Measurements from ENCODE around the gene DDT. TPM values are rescaled to one million over a fixed set of nuclear protein-coding genes. Genes with fewer than 3 reads are reported as not detected.
"Not testable (repeated sequence)": the region's sequence is repeated elsewhere in the genome, so short reads cannot be mapped to it uniquely, and the experiment has no call there.

DDT gene
- 89.5 and 106 TPM in 2 replicates for total RNA-seq
- polyA plus RNA-seq: 205 and 265 TPM in 2 replicates
- 157 and 182 TPM in 2 replicates for polyA plus RNA-seq (2011; cell fraction: cytosol; rRNA removed)
- 52.6 and 66.7 TPM in 2 replicates for polyA plus RNA-seq (2011; cell fraction: nucleus; rRNA removed)
- polyA plus RNA-seq (2012): 65.7 and 76.6 TPM in 2 replicates
- 37.3 and 38.8 TPM in 2 replicates for polyA minus RNA-seq
- 48.3 TPM for polyA minus RNA-seq (2011; cell fraction: cytosol; rRNA and poly(A)+ RNA removed)
- 14.0 and 18.0 TPM in 2 replicates for polyA minus RNA-seq (2011; cell fraction: nucleus; rRNA and poly(A)+ RNA removed)
- Bru-seq, nascent RNA: percentile 34 among the genes with signal in this experiment
- percentile 50 among the genes with signal in this experiment for BruChase-seq, experiment 1, labeled RNA remaining after a 6-hour chase
- BruChase-seq, experiment 2, labeled RNA remaining after a 2-hour chase: percentile 40 among the genes with signal in this experiment
- long read RNA-seq, transcript DDT-206 (2 exons, 1,048 nt): minor isoform, 7 of 173 reads
- long read RNA-seq, transcript DDT-202 (3 exons, 713 nt): major isoform, 134 of 173 reads
- long read RNA-seq, partial matches to known transcripts: 0 of 173 reads
- long read RNA-seq, other reads (novel, unspliced or antisense): 32 of 173 reads

GRCh38 chr22:23974345-23974744 lies at the start of gene DDT:
Gene DDT (minus strand): TSS chr22:23974441. CDS start chr22:23974414, 27 bp downstream.
- H3K4me3 ChIP-seq (replicated peaks in 1 of 3; ENCODE audit: insufficient read depth in 1 of 3, low read depth in 1 of 3, low read length in 3 of 3); H3K9me1 ChIP-seq (replicated peaks; ENCODE audit: control insufficient read depth, extremely low read depth, insufficient read depth, low read length); H3K4me2 ChIP-seq (ENCODE audit: insufficient read depth, low read length); H3K4me1 ChIP-seq (ENCODE audit: control insufficient read depth, extremely low read depth, insufficient read depth, low read length); H3K27me3 ChIP-seq (ENCODE audit: control insufficient read depth in 2 of 2, insufficient read depth in 2 of 2, low read length in 2 of 2); H4K20me1 ChIP-seq (replicated peaks; ENCODE audit: control insufficient read depth, extremely low read depth, insufficient read depth, low read length); H3K79me2 ChIP-seq (ENCODE audit: control insufficient read depth, insufficient read depth, low read length); dilution Hi-C loops (cut with MboI; ENCODE audit: extremely low pct_ligation_motif_present, low sequenced_read_pairs); BruUV-seq (replicated peaks); H3K9ac ChIP-seq (replicated peaks; ENCODE audit: extremely low read depth, insufficient read depth, low read length); H2AFZ ChIP-seq (ENCODE audit: low read depth, low read length); H3K9me3 ChIP-seq (replicated peaks; ENCODE audit: control insufficient read depth, insufficient read depth, low read length); DNase-seq (ENCODE audit: low read depth, low spot score); H3K27ac ChIP-seq (ENCODE audit: insufficient read depth, low read depth, low read length); POLR2A ChIA-PET; CTCF ChIA-PET; intact Hi-C loops (cut with micrococcal nuclease): not testable (repeated sequence)
- H3K36me3 ChIP-seq (ENCODE audit: control insufficient read depth in 2 of 2, extremely low read depth in 1 of 2, insufficient read depth in 2 of 2, low read length in 2 of 2): peaks cover 2 to 15% of the 10 kb centered on the region in 2 experiments
- FAIRE-seq: peak; percentile 100

GRCh38 chr22:24023204-24023789 lies 49.1 kb upstream of the DDT start:
- Histone ChIP-seq H3K36me3 (ENCODE audit: control insufficient read depth in 2 of 2, extremely low read depth in 1 of 2, insufficient read depth in 2 of 2, low read length in 2 of 2) (no peaks in the 10 kb centered on the region), H4K20me1 (replicated peaks; ENCODE audit: control insufficient read depth, extremely low read depth, insufficient read depth, low read length) (no peaks in the 10 kb centered on the region), H2AFZ (ENCODE audit: low read depth, low read length) (no peak overlapping the region), H3K9me1 (replicated peaks; ENCODE audit: control insufficient read depth, extremely low read depth, insufficient read depth, low read length) (no peaks in the 10 kb centered on the region), H3K27me3 (ENCODE audit: control insufficient read depth in 2 of 2, insufficient read depth in 2 of 2, low read length in 2 of 2) (no peaks in the 10 kb centered on the region), H3K79me2 (ENCODE audit: control insufficient read depth, insufficient read depth, low read length) (peaks cover 35% of the 10 kb centered on the region), H3K4me2 (ENCODE audit: insufficient read depth, low read length) (no peak overlapping the region), H3K4me1 (ENCODE audit: control insufficient read depth, extremely low read depth, insufficient read depth, low read length) (peaks cover 8% of the 10 kb centered on the region), H3K9ac (replicated peaks; ENCODE audit: extremely low read depth, insufficient read depth, low read length) (no peak overlapping the region), H3K27ac (ENCODE audit: insufficient read depth, low read depth, low read length) (no peak overlapping the region), H3K4me3 (replicated peaks in 1 of 3; ENCODE audit: insufficient read depth in 1 of 3, low read depth in 1 of 3, low read length in 3 of 3) (no peak overlapping the region), H3K9me3 (replicated peaks; ENCODE audit: control insufficient read depth, insufficient read depth, low read length) (no peaks in the 10 kb centered on the region)
- ChIA-PET POLR2A (no interaction called here), CTCF (interaction anchor here (1.0 kb wide), 1 partner anchor 10 kb away, joined by 4 read pairs; no protein-coding TSS in a partner anchor)
- no TSS peak for BruUV-seq (replicated peaks)
- intact Hi-C loops (cut with micrococcal nuclease): no loop called here
- no peak for TF ChIP-seq JUN (IDR thresholded peaks at IDR 0.05; ENCODE audit: borderline replicate concordance, insufficient read depth, insufficient read length, low read depth)
- no peak for TF ChIP-seq CTCF (IDR thresholded peaks at IDR 0.05; ENCODE audit: extremely low read depth in 1 of 2, insufficient read depth in 1 of 2, low read depth in 1 of 2, low read length in 2 of 2)
- no peak for TF ChIP-seq POLR2A (IDR thresholded peaks at IDR 0.05; ENCODE audit: low read depth, low read length)
- no peak for TF ChIP-seq MYC (IDR thresholded peaks at IDR 0.05; ENCODE audit: low read depth, low read length)
- TF ChIP-seq GATA2 (IDR thresholded peaks at IDR 0.05; ENCODE audit: insufficient read depth, insufficient read length, low read depth, low read length): peak; percentile 33
- no peak for TF ChIP-seq FOS (IDR thresholded peaks at IDR 0.05; ENCODE audit: borderline replicate concordance, insufficient read depth, low read length)
- DNase-seq (ENCODE audit: low read depth, low spot score) (peak; percentile 32), FAIRE-seq (peak; percentile 60)
- dilution Hi-C loops (cut with MboI; ENCODE audit: extremely low pct_ligation_motif_present, low sequenced_read_pairs): no loop called here
